GM13977 (cell line): ENCODE results near the gene PDS5A.
"Not testable (repeated sequence)": the region's sequence is repeated elsewhere in the genome, so short reads cannot be mapped to it uniquely, and the experiment has no call there.

ENCODE experiments used
- DNase-seq: peaks from one replicate; pipeline ENCODE4 v3.0.0; 2012; ENCODE audit warnings: low spot score
- CTCF ChIP-seq: IDR thresholded peaks from 2 replicates; pipeline ENCODE4 v1.5.1; 2012; ENCODE audit warnings: mild to moderate bottlenecking, control low read depth; ENCODE audit not compliant: insufficient read depth; ENCODE audit errors: extremely low read depth, missing control alignments
- in situ Hi-C: fragments of 300-500 bp; cut with MboI; formaldehyde crosslinking; loops from one replicate; pipeline ENCODE4 v1.12.0; 2022; ENCODE audit warnings: low sequenced_read_pairs, low pct_unique_long_range_greater_than_20kb, mixed read lengths, inconsistent platforms; ENCODE audit not compliant: unreplicated experiment

The PDS5A gene

GRCh38 chr4:39976945-39977488 is 694 bp downstream of the PDS5A start:
- in situ Hi-C loops = loop anchor here (10.0 kb wide), 2 partner anchors 282 to 502 kb away; partner anchors contain the start of gene UBE2K
- DNase-seq = peak; percentile 53
- TF ChIP-seq CTCF = no peak

- DNase-seq = peak; percentile 77
- in situ Hi-C loops = loop anchor here (10.0 kb wide), 2 partner anchors 282 to 502 kb away; partner anchors contain the start of gene UBE2K
- TF ChIP-seq CTCF = peak; percentile 78
Measured at GRCh38 chr4:39976141-39976944, 1.4 kb downstream of the PDS5A start.

- no peak for TF ChIP-seq CTCF
- DNase-seq = no peak
- in situ Hi-C loops = loop anchor here (10.0 kb wide), 2 partner anchors 281 to 501 kb away; partner anchors contain the start of gene UBE2K
Measured at GRCh38 chr4:39975488-39976089, 2.1 kb downstream of the PDS5A start.

GRCh38 chr4:39973052-39973451 is 4.7 kb downstream of the PDS5A start:
- in situ Hi-C loops = loop anchor here (10.0 kb wide), 2 partner anchors 278 to 498 kb away; partner anchors contain the start of gene UBE2K
- DNase-seq = not testable (repeated sequence)

- TF ChIP-seq CTCF = no peak
- no peak for DNase-seq
- in situ Hi-C loops = loop anchor here (10.0 kb wide), 2 partner anchors 276 to 496 kb away; partner anchors contain the start of gene UBE2K
Measured at GRCh38 chr4:39970671-39971640, 6.8 kb downstream of the PDS5A start.

GRCh38 chr4:39963656-39964055 is 14.1 kb downstream of the PDS5A start:
- TF ChIP-seq CTCF = no peak
- no peak for DNase-seq
- in situ Hi-C loops = no loop called here
